K562 (cell line): ENCODE results near the gene RAE1.

ENCODE experiments used
- BRF2 ChIP-seq: IDR thresholded peaks from 3 replicates; pipeline ENCODE4 v1.6.1; 2011; ENCODE audit warnings: borderline replicate concordance, mild to moderate bottlenecking; ENCODE audit not compliant: insufficient read length, insufficient read depth
- HDAC8 ChIP-seq: fragments of 450-650 bp; IDR thresholded peaks from 2 replicates; pipeline ENCODE4 v1.6.1; 2016; ENCODE audit warnings: mild to moderate bottlenecking, missing genetic modification characterization, moderate library complexity, missing compliant biosample characterization
- HMG20B ChIP-seq: fragments of 250-450 bp; sonication (Bioruptor Pico); IDR thresholded peaks from 2 replicates; pipeline ENCODE4 v1.5.0; 2021; ENCODE audit warnings: mild to moderate bottlenecking
- JUN ChIP-seq, 2 experiments: sonication (generic) in 1 of 2; formaldehyde crosslinking in 1 of 2; IDR thresholded peaks; 2 replicates each; pipeline versions ENCODE4 v1.6.1 to v1.8.0; 2012 to 2022; ENCODE audit warnings: borderline replicate concordance in 2 of 2, mild to moderate bottlenecking in 2 of 2, improper control_type of control experiment in 1 of 2, low read depth in 1 of 2, low read length in 1 of 2, missing genetic modification reagents in 1 of 2
- MAX ChIP-seq: sonication (generic); formaldehyde crosslinking; IDR thresholded peaks from 2 replicates; pipeline ENCODE4 v1.9.0; 2022; ENCODE audit warnings: mild to moderate bottlenecking, missing genetic modification reagents
- NCOA2 ChIP-seq, 2 experiments: fragments of 450-650 bp; IDR thresholded peaks; 2 replicates each; pipeline ENCODE4 v1.6.1; 2018; ENCODE audit warnings: mild to moderate bottlenecking in 2 of 2, moderate library complexity in 1 of 2; ENCODE audit not compliant: partially characterized antibody in 2 of 2
- PRDM10 ChIP-seq: fragments of 450-650 bp; IDR thresholded peaks from 2 replicates; pipeline ENCODE4 v1.6.1; 2018; ENCODE audit not compliant: partially characterized antibody
- SMAD1 ChIP-seq: fragments of 150-350 bp; IDR thresholded peaks from 2 replicates; pipeline ENCODE4 v1.6.1; 2014; ENCODE audit warnings: low read length, low read depth; ENCODE audit not compliant: partially characterized antibody
- ZSCAN32 ChIP-seq: fragments of 450-650 bp; formaldehyde crosslinking; IDR thresholded peaks from 2 replicates; pipeline ENCODE4 v1.4.0; 2020; ENCODE audit warnings: mild to moderate bottlenecking, moderate library complexity

- no peak for TF ChIP-seq HDAC8 (tag)
- no peak for TF ChIP-seq BRF2
- no peak for TF ChIP-seq MAX (CRISPR knock-in tag)
- TF ChIP-seq NCOA2 (IDR thresholded peaks at IDR 0.05; ENCODE audit: partially characterized antibody in 2 of 2) = no peak
- TF ChIP-seq HMG20B (CRISPR knock-in tag) = no peak
- no peak for TF ChIP-seq SMAD1
- TF ChIP-seq ZSCAN32 (CRISPR knock-in tag) = no peak
- TF ChIP-seq PRDM10 = no peak
- no peak for TF ChIP-seq JUN (IDR thresholded peaks at IDR 0.05; ENCODE audit: borderline replicate concordance, low read depth, low read length)
- no peak for TF ChIP-seq JUN (CRISPR knock-in tag; IDR thresholded peaks at IDR 0.05; ENCODE audit: borderline replicate concordance)
These were observed 44.3 kb downstream of the RAE1 start for GRCh38 chr20:57395111-57395966.
